GM12892 (cell line): ENCODE results near the gene SMLR1.

ENCODE experiments used
- DNase-seq: peaks from one replicate; pipeline ENCODE4 v3.0.0; 2011; ENCODE audit not compliant: insufficient read length
- FAIRE-seq: peaks from 2 replicates; lab custom pipeline; 2011; peaks lifted over from hg19 to GRCh38; lab: Jason Lieb, UNC
- POLR2A ChIP-seq: IDR thresholded peaks from 2 replicates; pipeline ENCODE4 v1.6.1; 2011; ENCODE audit warnings: low read depth, low read length, control low read depth
- POLR2AphosphoS5 ChIP-seq: IDR thresholded peaks from 2 replicates; pipeline ENCODE4 v1.6.1; 2011; ENCODE audit warnings: low read depth, low read length, control low read depth
- TAF1 ChIP-seq: IDR thresholded peaks from 2 replicates; pipeline ENCODE4 v1.6.1; 2011; ENCODE audit warnings: low read depth, mild to moderate bottlenecking, control low read depth, low read length, borderline replicate concordance

Gene SMLR1

GRCh38 chr6:130826442-130827246 is 562 bp upstream of the SMLR1 start:
- FAIRE-seq (no peak), DNase-seq (no peak)
- TF ChIP-seq TAF1, result no peak
- no peak for TF ChIP-seq POLR2A
- no peak for TF ChIP-seq POLR2AphosphoS5

GRCh38 chr6:130829333-130829910 is 2.2 kb downstream of the SMLR1 start:
- DNase-seq (no peak), FAIRE-seq (no peak)
- TF ChIP-seq TAF1, result no peak

DNA sequence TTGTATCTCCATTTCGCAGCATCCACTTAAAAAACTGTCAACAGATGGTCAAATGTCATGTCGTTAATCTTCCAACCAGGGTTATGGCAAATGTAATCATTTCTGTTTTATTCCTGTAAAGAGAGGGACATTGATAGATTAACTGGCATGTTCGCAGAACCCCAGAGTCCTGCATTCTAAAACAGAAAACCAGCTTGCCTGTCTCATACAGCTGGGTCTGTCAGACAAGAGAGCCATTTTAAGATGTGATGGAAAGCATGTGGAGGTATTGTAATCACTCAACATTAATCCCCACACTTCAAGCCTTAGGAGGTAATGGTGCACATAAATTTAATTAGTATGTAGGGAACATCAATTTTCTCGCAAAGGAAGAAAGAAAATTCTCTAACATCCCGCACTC is 4.4 kb downstream of the SMLR1 start:
- no peak for DNase-seq
- no peak for FAIRE-seq
- TF ChIP-seq TAF1, result no peak

- no peak for FAIRE-seq
- TF ChIP-seq POLR2AphosphoS5 (no peak), TAF1 (no peak), POLR2A (no peak)
- DNase-seq, result no peak
Measured at GRCh38 chr6:130833569-130833968, 6.4 kb downstream of the SMLR1 start.

DNA sequence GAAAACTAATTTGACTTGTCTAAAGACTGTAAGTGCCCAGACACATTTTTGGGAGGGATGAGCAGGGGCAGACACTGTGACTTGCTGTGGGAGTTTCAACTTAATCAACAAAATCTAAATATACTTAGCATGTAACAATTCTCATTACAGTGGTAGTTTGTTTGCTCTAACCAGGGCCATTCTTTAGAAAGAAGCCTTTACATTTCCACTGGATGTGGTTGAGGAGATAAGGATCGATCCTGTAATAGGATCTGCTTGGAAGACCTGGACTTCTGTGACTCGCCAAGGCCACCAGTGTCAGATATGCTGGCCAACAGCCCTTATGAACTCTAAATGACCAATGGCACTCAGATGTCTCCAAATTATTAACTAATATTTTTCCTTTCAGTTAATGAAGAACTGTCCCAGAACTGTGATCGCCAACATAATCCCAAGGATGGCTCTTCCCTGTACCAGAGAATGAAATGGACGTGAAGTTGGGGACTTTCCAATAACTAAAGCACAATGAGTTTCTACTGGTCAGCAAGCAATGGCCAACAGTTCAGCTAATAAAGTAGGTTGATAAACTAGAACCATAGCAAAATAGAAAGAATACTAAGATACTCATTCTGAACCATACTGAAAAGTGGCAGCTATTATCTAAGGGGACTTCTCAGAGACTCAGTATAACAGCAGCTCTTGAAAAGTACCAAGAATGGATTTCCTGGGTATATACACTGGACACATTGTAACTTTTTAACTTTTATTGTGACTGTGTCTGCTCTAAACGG is 7.5 kb downstream of the SMLR1 start:
- no peak for TF ChIP-seq POLR2A
- no peak for TF ChIP-seq TAF1
- no peak for TF ChIP-seq POLR2AphosphoS5
- DNase-seq, result no peak
- FAIRE-seq, result no peak

GRCh38 chr6:130836055-130836640 is 8.9 kb downstream of the SMLR1 start:
- TF ChIP-seq POLR2A (no peak), TAF1 (no peak), POLR2AphosphoS5 (no peak)
- FAIRE-seq, result no peak
- no peak for DNase-seq

GRCh38 chr6:130837067-130837466 is 9.9 kb downstream of the SMLR1 start:
- TF ChIP-seq POLR2A, result no peak
- no peak for TF ChIP-seq TAF1
- TF ChIP-seq POLR2AphosphoS5, result no peak
- DNase-seq (no peak), FAIRE-seq (no peak)

- FAIRE-seq, result no peak
- DNase-seq, result no peak
- TF ChIP-seq TAF1 (no peak), POLR2AphosphoS5 (no peak), POLR2A (no peak)
Measured at GRCh38 chr6:130838250-130838860, 11.1 kb downstream of the SMLR1 start.

DNA sequence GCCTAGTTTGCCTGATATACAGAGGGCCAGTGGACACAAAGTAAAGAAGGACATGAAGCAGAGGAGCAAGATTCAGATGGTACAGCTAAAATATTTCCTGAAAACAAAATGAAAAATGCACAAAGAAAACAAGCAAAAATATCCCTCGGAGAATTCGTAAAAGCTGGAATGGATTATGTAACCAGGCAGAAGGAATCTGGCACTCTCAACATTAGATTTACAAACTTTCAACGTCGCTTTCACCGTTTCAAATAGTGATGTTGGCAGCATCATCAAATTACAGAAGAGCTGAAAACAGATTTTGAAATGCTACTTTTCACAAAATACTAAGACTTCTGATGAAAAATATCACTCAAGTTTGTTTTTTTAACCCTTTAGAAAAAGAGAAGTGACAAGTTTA is 11.7 kb downstream of the SMLR1 start:
- TF ChIP-seq POLR2A (no peak), TAF1 (no peak), POLR2AphosphoS5 (no peak)
- no peak for FAIRE-seq

GRCh38 chr6:130839379-130839778 is 12.2 kb downstream of the SMLR1 start:
- DNase-seq, result no peak
- TF ChIP-seq POLR2AphosphoS5 (no peak), POLR2A (no peak), TAF1 (no peak)
- no peak for FAIRE-seq

More for the DNA sequence above, 11.7 kb downstream of the SMLR1 start:
- no peak for DNase-seq

DNA sequence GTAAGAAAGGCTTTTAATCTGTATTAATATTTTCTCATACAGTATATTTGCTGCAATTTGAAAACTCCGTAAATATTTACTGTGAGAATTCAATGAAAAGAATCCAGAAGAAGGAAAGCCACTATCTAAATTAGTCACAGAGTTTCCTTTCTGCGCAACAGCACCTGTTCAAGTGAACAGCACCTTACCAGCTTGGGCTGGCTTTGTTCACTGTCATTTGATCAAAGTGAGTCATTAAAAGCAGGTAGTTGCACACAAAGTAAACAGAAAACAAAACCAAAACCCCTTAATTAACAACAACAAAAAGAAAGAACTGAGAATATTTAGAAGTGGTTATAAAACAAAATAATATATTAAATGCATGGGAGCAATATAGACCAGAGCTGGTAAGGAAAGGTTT is 12.8 kb downstream of the SMLR1 start:
- DNase-seq, result no peak
- no peak for FAIRE-seq
- TF ChIP-seq POLR2A (no peak), TAF1 (no peak), POLR2AphosphoS5 (no peak)
